Ovary (tissue), 3 donors: ENCODE results near the gene MMP26.

Experiments
- CTCF ChIP-seq, 3 donors: fragments of 450-650 bp in 2 of 3; fragments of 200-600 bp in 1 of 3; IDR thresholded peaks; one replicate each; pipeline versions ENCODE4 v1.5.1 to v1.8.0; 2016 to 2022; ENCODE audit warnings: antibody characterized with exemption in 3 of 3, mild to moderate bottlenecking in 1 of 3
- EP300 ChIP-seq: sonication (generic); formaldehyde crosslinking; IDR thresholded peaks from one replicate; pipeline ENCODE4 v1.6.1; 2017; ENCODE audit warnings: antibody characterized with exemption
- POLR2A ChIP-seq: fragments of 450-650 bp; IDR thresholded peaks from one replicate; pipeline ENCODE4 v1.6.1; 2017; ENCODE audit warnings: antibody characterized with exemption, mild to moderate bottlenecking, moderate library complexity
- donor health status: DM: no; HTN: no; CAD: no.

- TF ChIP-seq EP300 (no peak), POLR2A (no peak), CTCF (IDR thresholded peaks at IDR 0.05) (no peak)
Observed at GRCh38 chr11:4672470-4672869, 32.1 kb upstream of the MMP26 start.
